DMS153 (cell line): ENCODE measurements around the gene PRSS56.
"Not testable (repeated sequence)": the region's sequence is repeated elsewhere in the genome, so short reads cannot be mapped to it uniquely, and the experiment has no call there.

ENCODE experiments used
- DNase-seq: peaks from one replicate; lab custom pipeline; 2025; lab: John Stamatoyannopoulos, UW

Gene PRSS56

GRCh38 chr2:232525791-232526371 lies 5.7 kb downstream of the PRSS56 start, which contains the start of gene CHRND:
CHRND (plus strand) TSS chr2:232526160; CDS start chr2:232526216, 56 bp downstream.
- no peak for DNase-seq

- no peak for DNase-seq
Measured at GRCh38 chr2:232526372-232526941, 6.3 kb downstream of the PRSS56 start.

- no peak for DNase-seq
Measured at GRCh38 chr2:232527905-232528470, 7.8 kb downstream of the PRSS56 start.

GRCh38 chr2:232528746-232529460 lies 8.7 kb downstream of the PRSS56 start:
- no peak for DNase-seq

- DNase-seq = no peak
Measured at GRCh38 chr2:232529806-232530547, 9.8 kb downstream of the PRSS56 start.

GRCh38 chr2:232530626-232531260 lies 10.6 kb downstream of the PRSS56 start:
- no peak for DNase-seq

GRCh38 chr2:232532419-232532818 lies 12.2 kb downstream of the PRSS56 start:
- DNase-seq = no peak

GRCh38 chr2:232532821-232533220 lies 12.6 kb downstream of the PRSS56 start:
- DNase-seq = not testable (repeated sequence)

- DNase-seq = no peak
Measured at GRCh38 chr2:232533944-232534710, 13.9 kb downstream of the PRSS56 start.

GRCh38 chr2:232534940-232535651 lies 14.9 kb downstream of the PRSS56 start:
- DNase-seq = no peak

- DNase-seq = no peak
Measured at GRCh38 chr2:232535761-232536530, 15.8 kb downstream of the PRSS56 start.

- DNase-seq = no peak
Measured at GRCh38 chr2:232537079-232537478, 16.9 kb downstream of the PRSS56 start.

- no peak for DNase-seq
Measured at GRCh38 chr2:232537499-232537898, 17.3 kb downstream of the PRSS56 start.

- no peak for DNase-seq
Measured at GRCh38 chr2:232538671-232539070, 18.5 kb downstream of the PRSS56 start.

GRCh38 chr2:232539298-232540231 lies 19.4 kb downstream of the PRSS56 start, which contains the start of gene CHRNG:
CHRNG (plus strand) TSS chr2:232539692; CDS start chr2:232539748, 56 bp downstream.
- no peak for DNase-seq

GRCh38 chr2:232540441-232541041 lies 20.4 kb downstream of the PRSS56 start:
- no peak for DNase-seq

- no peak for DNase-seq
Measured at GRCh38 chr2:232541195-232541960, 21.2 kb downstream of the PRSS56 start.
